ENCODE results near the gene CNN3. TPM values are rescaled to one million over a fixed set of nuclear protein-coding genes. Genes with fewer than 3 reads are reported as not detected.

CNN3 gene
- total RNA-seq, 3 donors from 2014 or later (not counting 1 experiment from before 2014, with no cell fraction given): 0.55 to 1.7 (median 0.96) TPM

DNA sequence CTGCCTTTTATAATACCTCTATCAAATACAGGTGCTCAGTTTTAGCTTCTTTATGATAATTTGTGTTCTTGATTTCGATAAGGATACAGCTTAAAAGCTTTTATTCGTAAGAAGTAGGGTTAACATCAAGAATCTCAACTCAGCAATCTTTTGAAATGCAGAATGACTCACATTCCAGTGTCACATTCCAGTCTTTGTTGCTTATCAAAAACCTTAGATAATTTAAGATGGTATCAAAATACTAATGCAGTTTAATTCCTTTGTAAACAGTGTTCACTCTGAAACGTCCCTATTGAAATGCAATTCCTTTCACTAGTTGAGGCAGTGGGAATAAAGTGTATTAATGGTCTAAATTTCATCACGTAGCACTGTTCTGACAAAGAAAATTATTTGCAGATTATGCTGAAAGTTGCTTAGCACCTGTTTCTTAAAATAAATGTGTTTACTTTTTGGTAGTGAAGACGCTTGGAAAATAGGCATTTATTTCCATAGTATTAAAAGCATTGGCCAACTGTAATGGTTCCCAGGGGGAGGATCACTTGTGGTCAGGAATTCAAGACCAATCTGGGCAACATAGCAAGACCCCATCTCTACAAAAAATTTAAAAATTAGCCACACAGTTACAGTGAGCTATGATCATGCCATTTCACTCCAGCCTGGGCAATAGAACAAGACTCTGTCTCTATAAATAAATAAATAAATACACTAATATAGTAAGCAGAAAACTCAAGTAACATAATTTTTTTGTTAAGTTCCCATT is 10.1 kb upstream of the CNN3 start:
- ATAC-seq (no peak), DNase-seq (no peak)
- Histone ChIP-seq H3K36me3 (ENCODE audit: control insufficient read depth, insufficient read depth, low read length) (no peaks in the 10 kb centered on the region), H3K4me1 (ENCODE audit: control insufficient read depth, insufficient read depth, low read length) (no peaks in the 10 kb centered on the region), H3K9me3 (ENCODE audit: control insufficient read depth, insufficient read depth, low read length) (no peaks in the 10 kb centered on the region), H3K27me3 (ENCODE audit: control insufficient read depth, insufficient read depth, low read length) (no peaks in the 10 kb centered on the region), H3K4me3 (ENCODE audit: low read length) (no peak overlapping the region), H3K27ac (ENCODE audit: low read length) (no peak overlapping the region)
- WGBS (ENCODE audit: insufficient coverage): 81% methylated on average over 3 of the region's 5 CpGs
- intact Hi-C loops (cut with micrococcal nuclease): no loop called here
- Mint-ChIP-seq H3K27me3 (ENCODE audit: low read depth in 2 of 2) (peaks cover 14 to 18% of the 10 kb centered on the region in 2 donors), H3K4me3 (no peak overlapping the region), H3K4me1 (no peaks in the 10 kb centered on the region), H3K36me3 (no peaks in the 10 kb centered on the region), H3K9me3 (no peaks in the 10 kb centered on the region), H3K27ac (no peak overlapping the region)
- no peak for TF ChIP-seq CTCF (IDR thresholded peaks at IDR 0.05)

DNA sequence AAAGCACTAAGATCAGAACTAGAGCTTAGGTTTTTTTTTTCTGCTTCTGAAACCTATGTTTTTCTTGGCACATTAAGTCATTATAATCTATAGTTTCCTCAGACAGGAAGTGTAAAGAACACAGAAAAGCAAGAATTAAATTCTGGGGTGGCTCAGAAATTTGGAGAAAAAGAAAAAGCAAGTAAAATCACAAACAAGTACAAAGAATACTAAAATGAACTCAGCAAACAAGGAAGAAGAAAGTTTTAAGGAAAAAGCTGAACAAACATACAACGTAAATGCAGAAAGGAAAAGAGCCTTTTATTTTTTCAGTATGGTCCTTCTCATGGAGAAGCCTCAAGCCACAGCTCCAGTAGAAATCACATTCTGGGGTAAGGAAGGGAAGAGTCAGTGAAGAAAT is 8.6 kb upstream of the CNN3 start:
- Histone ChIP-seq H3K27me3 (ENCODE audit: control insufficient read depth, insufficient read depth, low read length) (no peaks in the 10 kb centered on the region), H3K4me1 (ENCODE audit: control insufficient read depth, insufficient read depth, low read length) (no peaks in the 10 kb centered on the region), H3K27ac (ENCODE audit: low read length) (no peak overlapping the region), H3K36me3 (ENCODE audit: control insufficient read depth, insufficient read depth, low read length) (no peaks in the 10 kb centered on the region), H3K9me3 (ENCODE audit: control insufficient read depth, insufficient read depth, low read length) (no peaks in the 10 kb centered on the region), H3K4me3 (ENCODE audit: low read length) (no peak overlapping the region)
- H3K36me3 Mint-ChIP-seq: no peaks in the 10 kb centered on the region
- no peaks in the 10 kb centered on the region for H3K9me3 Mint-ChIP-seq
- no peak for TF ChIP-seq CTCF (IDR thresholded peaks at IDR 0.05)
- H3K4me3 Mint-ChIP-seq: no peak overlapping the region
- H3K4me1 Mint-ChIP-seq: no peaks in the 10 kb centered on the region
- intact Hi-C loops (cut with micrococcal nuclease): no loop called here
- DNase-seq (no peak), ATAC-seq (no peak)
- WGBS (ENCODE audit: insufficient coverage): 54% methylated on average over 1 of the region's 1 CpG
- no peak overlapping the region for H3K27ac Mint-ChIP-seq
- H3K27me3 Mint-ChIP-seq (ENCODE audit: low read depth in 2 of 2): peaks cover 14 to 18% of the 10 kb centered on the region in 2 donors

DNA sequence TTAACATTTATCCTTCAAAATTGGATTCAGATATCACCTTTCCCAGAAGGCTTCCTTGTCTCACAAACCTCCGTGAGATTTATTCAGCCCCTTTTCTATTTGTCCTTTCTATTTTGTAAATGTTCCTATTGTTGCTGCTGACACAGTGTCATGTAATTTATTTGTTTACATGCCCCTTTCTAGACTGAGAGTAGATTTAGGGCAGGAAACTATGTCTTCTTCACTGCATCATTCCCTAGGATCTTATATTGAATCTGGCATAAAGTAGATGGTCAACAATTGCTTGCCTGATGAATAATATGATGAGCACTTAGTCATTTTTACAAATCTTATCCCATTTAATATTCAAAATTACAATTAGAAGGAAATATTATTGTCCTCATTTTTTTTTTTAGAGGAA is 8.1 kb upstream of the CNN3 start:
- no peaks in the 10 kb centered on the region for H3K36me3 Mint-ChIP-seq
- H3K36me3 ChIP-seq (ENCODE audit: control insufficient read depth, insufficient read depth, low read length): no peaks in the 10 kb centered on the region
- H3K4me3 ChIP-seq (ENCODE audit: low read length): no peak overlapping the region
- H3K4me1 Mint-ChIP-seq: no peaks in the 10 kb centered on the region
- no peak for ATAC-seq
- no peak overlapping the region for H3K27ac Mint-ChIP-seq
- H3K27me3 ChIP-seq (ENCODE audit: control insufficient read depth, insufficient read depth, low read length): no peaks in the 10 kb centered on the region
- WGBS (ENCODE audit: insufficient coverage): no CpG with 5 or more reads among the region's 1 CpG
- H3K4me1 ChIP-seq (ENCODE audit: control insufficient read depth, insufficient read depth, low read length): no peaks in the 10 kb centered on the region
- H3K9me3 Mint-ChIP-seq: no peaks in the 10 kb centered on the region
- no peak for TF ChIP-seq CTCF (IDR thresholded peaks at IDR 0.05)
- no peaks in the 10 kb centered on the region for H3K9me3 ChIP-seq (ENCODE audit: control insufficient read depth, insufficient read depth, low read length)
- intact Hi-C loops (cut with micrococcal nuclease): no loop called here
- H3K27me3 Mint-ChIP-seq (ENCODE audit: low read depth in 2 of 2): peaks cover 14 to 18% of the 10 kb centered on the region in 2 donors
- H3K4me3 Mint-ChIP-seq: no peak overlapping the region
- no peak overlapping the region for H3K27ac ChIP-seq (ENCODE audit: low read length)
- DNase-seq: no peak

DNA sequence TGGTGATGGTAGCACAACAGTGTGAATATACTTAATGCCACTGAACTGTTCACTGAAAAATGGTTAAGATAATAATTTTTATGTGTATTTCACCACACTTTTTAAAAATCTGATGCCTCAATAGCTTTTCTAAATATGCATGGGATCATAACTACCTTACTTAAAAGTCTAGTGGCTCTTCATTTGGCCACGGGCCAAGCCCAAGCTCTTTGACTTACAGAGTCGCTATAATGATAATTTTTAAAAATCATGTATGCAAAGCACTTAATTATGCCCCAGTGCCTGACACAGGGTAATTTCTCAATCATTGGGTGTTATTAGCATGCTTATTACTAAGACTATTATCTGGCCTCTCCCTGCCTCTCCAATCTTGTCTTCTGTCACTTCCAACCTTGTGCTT is 7.6 kb upstream of the CNN3 start:
- Mint-ChIP-seq H3K4me3 (no peak overlapping the region), H3K4me1 (no peaks in the 10 kb centered on the region), H3K27ac (no peak overlapping the region), H3K36me3 (no peaks in the 10 kb centered on the region), H3K9me3 (no peaks in the 10 kb centered on the region), H3K27me3 (ENCODE audit: low read depth in 2 of 2) (peaks cover 18% of the 10 kb centered on the region in 2 donors)
- WGBS (ENCODE audit: insufficient coverage): 88% methylated on average over 2 of the region's 2 CpGs
- intact Hi-C loops (cut with micrococcal nuclease): no loop called here
- H3K27me3 ChIP-seq (ENCODE audit: control insufficient read depth, insufficient read depth, low read length): no peaks in the 10 kb centered on the region
- no peak for TF ChIP-seq CTCF (IDR thresholded peaks at IDR 0.05)
- H3K9me3 ChIP-seq (ENCODE audit: control insufficient read depth, insufficient read depth, low read length): no peaks in the 10 kb centered on the region
- H3K4me1 ChIP-seq (ENCODE audit: control insufficient read depth, insufficient read depth, low read length): no peaks in the 10 kb centered on the region
- H3K36me3 ChIP-seq (ENCODE audit: control insufficient read depth, insufficient read depth, low read length): no peaks in the 10 kb centered on the region
- no peak overlapping the region for H3K4me3 ChIP-seq (ENCODE audit: low read length)
- DNase-seq (no peak), ATAC-seq (no peak)
- H3K27ac ChIP-seq (ENCODE audit: low read length): no peak overlapping the region

All from natural killer cell (primary cell).